Measurements from ENCODE around the gene CYS1.
"Not testable (repeated sequence)": the region's sequence is repeated elsewhere in the genome, so short reads cannot be mapped to it uniquely, and the experiment has no call there.

Gene CYS1

DNA sequence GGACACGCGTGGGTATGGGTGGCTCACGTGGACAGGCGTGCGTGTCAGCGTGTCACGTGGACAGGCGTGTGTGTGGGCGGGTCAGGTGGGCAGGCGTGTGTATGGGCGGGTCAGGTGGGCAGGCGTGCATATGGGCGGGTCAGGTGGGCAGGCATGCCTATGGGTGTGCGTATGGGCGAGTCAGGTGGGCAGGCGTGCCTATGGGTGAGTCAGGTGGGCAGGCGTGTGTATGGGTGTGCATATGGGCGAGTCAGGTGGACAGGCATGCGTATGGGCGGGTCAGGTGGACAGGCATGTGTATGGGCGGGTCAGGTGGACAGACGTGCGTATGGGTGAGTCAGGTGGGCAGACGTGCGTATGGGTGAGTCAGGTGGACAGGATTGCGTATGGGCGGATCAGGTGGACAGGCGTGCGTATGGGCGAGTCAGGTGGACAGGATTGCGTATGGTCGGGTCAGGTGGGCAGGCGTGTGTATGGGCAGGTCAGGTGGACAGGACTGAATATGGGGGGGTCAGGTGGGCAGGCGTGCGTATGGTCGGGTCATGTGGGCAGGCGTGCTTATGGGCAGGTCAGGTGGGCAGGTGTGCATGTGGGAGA lies 67.7 kb downstream of the CYS1 start:
- not testable (repeated sequence) for DNase-seq (ENCODE audit: low spot score)

DNA sequence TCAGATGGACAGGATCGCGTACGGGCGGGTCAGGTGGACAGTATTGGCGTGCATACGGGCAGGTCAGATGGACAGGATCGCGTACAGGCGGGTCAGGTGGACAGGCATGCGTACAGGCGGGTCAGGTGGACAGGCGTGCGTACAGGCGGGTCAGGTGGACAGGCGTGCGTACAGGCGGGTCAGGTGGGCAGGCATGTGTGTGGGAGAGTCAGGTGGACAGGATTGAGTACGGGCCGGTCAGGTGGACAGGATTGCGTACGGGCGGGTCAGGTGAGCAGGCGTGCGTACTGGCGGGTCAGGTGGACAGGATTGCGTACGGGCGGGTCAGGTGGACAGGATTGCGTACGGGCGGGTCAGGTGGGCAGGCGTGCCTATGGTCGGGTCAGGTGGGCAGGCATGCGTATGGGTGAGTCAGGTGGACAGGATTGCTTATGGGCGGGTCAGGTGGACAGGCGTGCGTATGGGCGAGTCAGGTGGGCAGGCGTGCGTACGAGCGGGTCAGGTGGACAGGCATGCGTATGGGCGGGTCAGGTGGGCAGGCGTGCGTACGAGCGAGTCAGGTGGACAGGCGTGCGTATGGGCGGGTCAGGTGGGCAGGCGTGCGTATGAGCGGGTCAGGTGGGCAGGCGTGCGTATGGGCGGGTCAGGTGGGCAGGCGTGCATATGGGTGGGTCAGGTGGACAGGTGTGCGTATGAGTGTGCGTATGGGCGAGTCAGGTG lies 68.4 kb downstream of the CYS1 start:
- DNase-seq (ENCODE audit: low spot score), result not testable (repeated sequence)

DNA sequence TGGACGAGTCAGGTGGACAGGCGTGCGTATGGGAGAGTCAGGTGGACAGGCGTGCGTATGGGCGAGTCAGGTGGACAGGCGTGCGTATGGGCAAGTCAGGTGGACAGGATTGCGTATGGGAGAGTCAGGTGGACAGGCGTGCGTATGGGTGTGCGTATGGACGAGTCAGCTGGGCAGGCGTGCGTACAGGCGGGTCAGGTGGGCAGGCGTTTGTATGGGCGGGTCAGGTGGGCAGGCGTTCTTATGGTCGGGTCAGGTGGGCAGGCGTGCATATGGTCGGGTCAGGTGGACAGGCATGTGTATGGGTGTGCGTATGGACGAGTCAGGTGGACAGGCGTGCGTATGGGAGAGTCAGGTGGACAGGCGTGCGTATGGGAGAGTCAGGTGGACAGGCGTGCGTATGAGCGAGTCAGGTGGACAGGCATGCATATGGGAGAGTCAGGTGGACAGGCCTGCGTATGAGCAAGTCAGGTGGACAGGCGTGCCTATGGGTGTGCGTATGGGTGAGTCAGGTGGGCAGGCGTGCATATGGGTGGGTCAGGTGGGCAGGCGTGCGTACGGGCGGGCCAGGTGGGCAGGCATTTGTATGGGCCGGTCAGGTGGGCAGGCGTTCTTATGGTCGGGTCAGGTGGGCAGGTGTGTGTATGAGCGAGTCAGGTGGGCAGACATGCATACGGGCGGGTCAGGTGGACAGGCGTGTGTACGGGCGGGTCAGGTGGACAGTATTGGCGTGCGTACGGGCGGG lies 69.2 kb downstream of the CYS1 start:
- not testable (repeated sequence) for DNase-seq (ENCODE audit: low spot score)

DNA sequence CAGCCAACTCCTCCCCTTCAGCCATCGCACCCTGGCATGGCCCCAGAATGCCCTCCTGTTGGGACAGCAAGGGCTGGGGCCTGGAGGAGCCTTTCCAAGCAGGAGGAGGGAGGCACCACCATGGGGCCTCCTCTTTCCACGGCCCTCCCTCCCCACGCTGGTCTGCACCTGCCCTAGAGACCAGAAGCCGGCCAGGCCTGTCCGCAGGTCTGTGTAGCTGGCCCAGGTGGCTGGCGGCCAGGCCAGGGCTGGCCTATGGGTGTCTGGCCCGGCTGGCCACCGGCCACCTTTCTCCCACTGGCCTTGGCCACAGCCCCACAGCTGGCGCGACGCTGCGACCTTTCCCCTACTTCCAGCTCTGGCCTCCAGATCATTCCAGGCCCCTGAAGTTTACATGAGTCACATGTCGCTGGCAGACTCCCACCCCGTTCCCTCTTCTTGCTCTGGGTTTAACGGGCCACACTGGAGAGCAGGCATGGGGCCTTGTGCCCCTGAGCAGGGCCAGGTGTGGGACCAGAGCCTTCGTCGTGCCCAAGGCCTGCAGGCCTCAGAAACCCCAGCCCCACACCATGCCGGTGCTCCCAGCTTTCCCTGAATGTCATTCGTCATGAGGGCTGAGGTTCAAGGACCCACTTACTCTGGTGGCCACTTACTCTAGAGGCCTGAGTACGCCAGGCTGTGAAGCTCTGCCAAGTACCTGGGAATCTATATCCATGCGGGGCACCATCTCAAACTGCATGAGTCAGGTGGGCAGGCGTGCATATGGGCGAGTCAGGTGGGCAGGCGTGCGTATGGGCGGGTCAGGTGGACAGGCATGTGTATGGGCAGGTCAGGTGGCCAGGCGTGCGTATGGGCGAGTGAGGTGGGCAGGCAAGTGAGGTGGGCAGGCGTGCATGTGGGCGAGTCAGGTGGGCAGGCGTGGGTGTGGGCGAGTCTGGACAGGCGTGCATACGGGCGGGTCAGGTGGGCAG lies 70.1 kb downstream of the CYS1 start:
- DNase-seq (ENCODE audit: low spot score), result no peak

DNA sequence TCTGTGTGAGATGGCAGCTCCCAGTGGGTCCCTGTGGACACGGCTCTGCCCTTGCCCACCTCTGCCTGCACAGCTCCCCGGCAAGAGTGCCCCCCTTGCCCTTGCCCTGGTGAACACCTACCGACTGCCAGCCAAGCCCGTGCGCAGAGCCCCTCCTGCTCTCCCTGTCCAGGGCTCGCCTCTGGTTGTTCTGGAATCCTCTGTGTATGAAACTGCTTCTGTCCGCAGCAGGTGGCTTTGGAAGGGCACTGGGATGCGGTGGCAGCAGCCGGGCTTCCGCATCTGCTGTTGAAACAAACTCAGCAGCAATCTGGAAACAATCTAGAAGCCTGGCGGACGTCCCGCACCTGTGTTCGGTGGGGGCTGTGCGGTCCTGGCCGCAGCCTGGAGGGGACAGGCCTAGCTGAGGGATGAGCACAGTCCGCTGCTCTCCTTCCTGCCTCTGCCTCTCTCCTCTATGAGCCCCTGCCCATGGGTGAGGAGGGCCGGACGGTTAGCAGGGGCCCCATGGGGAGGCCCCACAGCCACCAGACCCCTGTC lies 70.9 kb downstream of the CYS1 start:
- no peak for DNase-seq (ENCODE audit: low spot score)

DNA sequence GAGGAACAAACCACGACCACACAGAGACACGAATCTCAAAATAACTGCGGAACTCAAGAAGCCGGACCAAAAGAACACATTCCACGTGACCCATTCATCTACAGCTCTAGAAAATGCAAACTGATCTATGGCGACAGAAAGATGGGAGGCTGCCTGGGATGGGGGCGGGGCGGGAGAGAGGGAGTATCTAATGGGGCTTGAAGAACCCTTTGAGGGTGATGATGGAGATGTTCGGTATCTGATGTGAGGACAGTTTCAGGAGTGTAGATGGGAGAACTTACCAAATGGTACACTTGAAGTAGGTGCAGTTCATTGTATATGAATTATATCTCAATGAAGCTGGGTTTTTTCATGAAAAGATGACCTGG lies 71.4 kb downstream of the CYS1 start:
- no peak for DNase-seq (ENCODE audit: low spot score)

DNA sequence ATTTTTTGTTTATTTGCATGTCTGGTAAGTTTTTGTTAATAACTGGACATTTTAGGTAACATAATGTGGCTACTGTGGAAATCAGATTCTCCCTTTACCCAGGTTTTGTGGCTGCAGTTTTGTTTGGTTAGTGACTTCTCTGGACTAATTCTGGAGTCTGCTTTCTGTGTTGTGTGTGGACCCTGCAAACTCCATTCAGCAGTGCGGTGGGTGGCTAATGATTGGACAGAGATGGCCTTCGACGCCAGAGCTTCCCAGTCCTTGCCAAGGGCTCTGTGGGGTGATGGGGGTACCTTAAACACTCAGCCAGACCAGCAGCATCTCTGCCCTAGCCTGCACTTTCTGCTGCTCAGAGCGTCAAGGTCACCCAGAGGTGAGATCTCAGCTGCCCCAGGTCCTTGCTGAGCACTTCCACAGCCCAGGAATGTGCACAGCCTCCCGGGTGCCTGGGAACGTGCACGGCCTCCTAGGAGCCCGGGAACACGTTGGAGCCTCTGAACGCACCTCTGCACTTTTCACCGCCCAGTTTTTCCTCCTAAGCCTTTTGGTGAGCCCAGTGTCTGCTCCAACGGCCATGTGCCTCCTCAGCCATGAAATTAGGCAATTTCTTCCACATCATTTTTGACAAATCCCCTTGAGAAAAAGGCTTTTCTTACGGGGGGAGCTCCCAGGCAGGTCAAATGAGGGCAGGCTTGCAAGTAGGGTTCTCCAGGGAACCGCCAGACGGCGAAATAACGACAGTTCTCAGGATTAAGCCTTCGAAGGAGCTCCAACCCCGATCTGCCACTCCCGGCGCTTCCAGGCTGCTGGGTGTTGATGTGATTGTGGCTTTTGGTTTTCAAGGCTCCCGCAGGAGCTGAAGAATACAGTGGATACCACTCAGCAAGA lies 72.0 kb downstream of the CYS1 start:
- DNase-seq (ENCODE audit: low spot score), result no peak

DNA sequence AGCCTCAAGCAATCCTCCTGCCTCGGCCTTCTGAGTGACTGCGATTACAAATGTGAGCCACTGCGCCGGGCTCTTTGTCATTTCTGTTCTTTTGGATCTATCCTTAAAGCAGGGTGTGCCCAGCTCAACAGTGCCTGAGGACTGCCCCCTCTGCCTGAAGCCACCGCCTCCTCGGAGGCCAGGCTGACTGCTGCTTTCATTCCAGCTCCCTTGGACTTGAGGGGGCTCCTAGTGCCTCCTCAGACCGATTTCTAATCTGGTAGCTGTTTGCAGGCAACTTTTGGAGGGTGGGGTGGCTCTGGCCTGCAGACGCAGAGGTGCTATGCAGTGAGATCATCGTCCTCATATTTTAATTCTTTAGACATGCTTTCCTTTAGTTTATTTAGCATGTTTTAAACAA lies 72.8 kb downstream of the CYS1 start:
- no peak for DNase-seq (ENCODE audit: low spot score)

Data from CD4-positive, alpha-beta T cell treated with Interleukin-6 at 100 ng/mL for 8 hours (primary cell).